Measurements from ENCODE around the gene CD300LG.

- TF ChIP-seq CTCF (IDR thresholded peaks at IDR 0.05) (no peak), POLR2A (IDR thresholded peaks at IDR 0.05) (no peak)
Observed at GRCh38 chr17:43854498-43854897, 7.5 kb downstream of the CD300LG start.

Measured in prostate gland (tissue), 2 donors.